HS-27A (cell line): ENCODE results near the gene SFN.

ENCODE experiments used
- DNase-seq: peaks from one replicate; pipeline ENCODE4 v3.0.0-alpha.2; 2012; ENCODE audit warnings: low read depth, missing footprints

Gene SFN

GRCh38 chr1:26913389-26913753 lies 50.4 kb downstream of the SFN start:
- DNase-seq = no peak
